HEK293 (cell line): Measurements from ENCODE around the gene NT5DC2.

ENCODE experiments used
- CTCF ChIA-PET: fragments of 350-600 bp; formaldehyde crosslinking; extraction: SDS; loops from one replicate; lab custom pipeline; 2021; ENCODE audit warnings: antibody characterized with exemption; lab: Yijun Ruan, JAX
- POLR2A ChIA-PET: fragments of 300-600 bp; formaldehyde crosslinking; extraction: SDS; loops from one replicate; lab custom pipeline; 2020; ENCODE audit warnings: antibody characterized with exemption, inconsistent platforms; lab: Yijun Ruan, JAX
- H3K27ac ChIP-seq: fragments of 200-500 bp; sonication (Bioruptor generic); 2 replicates; pipeline ENCODE4 v1.5.1; 2014; ENCODE audit warnings: low read depth, low read length, control low read depth, inconsistent platforms; ENCODE audit errors: extremely low read depth
- H3K36me3 ChIP-seq, 2 experiments: fragments of 200-500 bp in 1 of 2; sonication (Bioruptor generic) in 1 of 2; 1 replicate in 1 of 2; 2 replicates in 1 of 2; pipeline ENCODE4 v1.5.1; 2014 to 2017; ENCODE audit warnings: inconsistent platforms in 2 of 2, low read length in 2 of 2; ENCODE audit not compliant: control insufficient read depth in 2 of 2, insufficient read depth in 1 of 2
- H3K4me1 ChIP-seq: fragments of 200-500 bp; sonication (Bioruptor generic); 2 replicates; pipeline ENCODE4 v1.5.1; 2014; ENCODE audit warnings: mild to moderate bottlenecking, low read length, inconsistent platforms; ENCODE audit not compliant: control insufficient read depth, insufficient read depth
- H3K4me3 ChIP-seq: 2 replicates; pipeline ENCODE4 v1.5.1; 2011; ENCODE audit warnings: low read depth, mild to moderate bottlenecking, control low read depth, low read length, moderate library complexity
- H3K9me3 ChIP-seq: fragments of 200-500 bp; sonication (Bioruptor generic); 2 replicates; pipeline ENCODE4 v1.5.1; 2014; ENCODE audit warnings: low read depth, low read length, inconsistent platforms; ENCODE audit not compliant: control insufficient read depth, insufficient read depth
- GLIS2 ChIP-seq: fragments of 450-650 bp; formaldehyde crosslinking; IDR thresholded peaks from 2 replicates; pipeline ENCODE4 v1.5.1; 2016; ENCODE audit warnings: missing biosample characterization, missing genetic modification characterization
- MYNN ChIP-seq: fragments of 450-650 bp; formaldehyde crosslinking; IDR thresholded peaks from 2 replicates; pipeline ENCODE4 v1.5.1; 2016; ENCODE audit warnings: missing biosample characterization, missing genetic modification characterization, borderline replicate concordance
- SCRT1 ChIP-seq: fragments of 450-650 bp; formaldehyde crosslinking; IDR thresholded peaks from 2 replicates; pipeline ENCODE4 v1.5.1; 2016; ENCODE audit warnings: missing biosample characterization, missing genetic modification characterization, borderline replicate concordance
- TCF7L2 ChIP-seq: IDR thresholded peaks from 2 replicates; pipeline ENCODE4 v1.6.1; 2011; ENCODE audit warnings: low read depth, mild to moderate bottlenecking, inconsistent platforms, low read length, moderate library complexity, borderline replicate concordance
- ZBTB20 ChIP-seq: fragments of 450-650 bp; formaldehyde crosslinking; IDR thresholded peaks from 2 replicates; pipeline ENCODE4 v1.5.1; 2016; ENCODE audit warnings: missing biosample characterization, missing genetic modification characterization
- ZEB2 ChIP-seq: fragments of 450-650 bp; formaldehyde crosslinking; IDR thresholded peaks from 2 replicates; pipeline ENCODE4 v1.5.1; 2016; ENCODE audit warnings: missing biosample characterization, missing genetic modification characterization
- ZNF121 ChIP-seq: fragments of 450-650 bp; formaldehyde crosslinking; IDR thresholded peaks from 2 replicates; pipeline ENCODE4 v1.5.1; 2016; ENCODE audit warnings: missing biosample characterization, missing genetic modification characterization
- ZNF146 ChIP-seq: fragments of 450-650 bp; formaldehyde crosslinking; IDR thresholded peaks from 2 replicates; pipeline ENCODE4 v1.5.1; 2016; ENCODE audit warnings: missing biosample characterization, missing genetic modification characterization
- ZNF2 ChIP-seq: fragments of 450-650 bp; formaldehyde crosslinking; IDR thresholded peaks from 2 replicates; pipeline ENCODE4 v1.5.1; 2016; ENCODE audit warnings: missing biosample characterization, missing genetic modification characterization
- ZNF248 ChIP-seq: fragments of 450-650 bp; formaldehyde crosslinking; IDR thresholded peaks from 2 replicates; pipeline ENCODE4 v1.5.1; 2017; ENCODE audit warnings: missing biosample characterization, missing genetic modification characterization
- ZNF335 ChIP-seq: fragments of 450-650 bp; formaldehyde crosslinking; conservative IDR thresholded peaks from 2 replicates; pipeline ENCODE4 v1.5.1; 2016; ENCODE audit warnings: missing biosample characterization, missing genetic modification characterization
- ZNF341 ChIP-seq: fragments of 450-650 bp; formaldehyde crosslinking; IDR thresholded peaks from 2 replicates; pipeline ENCODE4; 2016; ENCODE audit warnings: low read depth, missing biosample characterization, missing genetic modification characterization
- ZNF555 ChIP-seq: fragments of 450-650 bp; formaldehyde crosslinking; conservative IDR thresholded peaks from 2 replicates; pipeline ENCODE4 v1.5.1; 2017; ENCODE audit warnings: missing biosample characterization, mild to moderate bottlenecking, missing genetic modification characterization, inconsistent platforms
- ZNF654 ChIP-seq: fragments of 450-650 bp; formaldehyde crosslinking; IDR thresholded peaks from 2 replicates; pipeline ENCODE4 v1.5.1; 2016; ENCODE audit warnings: low read depth, missing biosample characterization, missing genetic modification characterization
- ZNF677 ChIP-seq: fragments of 450-650 bp; IDR thresholded peaks from 2 replicates; pipeline ENCODE4 v1.5.0; 2018; ENCODE audit warnings: missing biosample characterization, mild to moderate bottlenecking, missing genetic modification characterization, moderate library complexity
- ZSCAN16 ChIP-seq: fragments of 450-650 bp; formaldehyde crosslinking; IDR thresholded peaks from 2 replicates; pipeline ENCODE4 v1.5.1; 2016; ENCODE audit warnings: missing biosample characterization, missing genetic modification characterization
- TF ChIP-seq, protein P1 (sequence below): fragments of 450-650 bp; formaldehyde crosslinking; IDR thresholded peaks from 2 replicates; pipeline ENCODE4 v1.5.1; 2016; ENCODE audit warnings: missing biosample characterization, missing genetic modification characterization
- TF ChIP-seq, protein P2 (sequence below): fragments of 450-650 bp; formaldehyde crosslinking; IDR thresholded peaks from 2 replicates; pipeline ENCODE4 v1.5.1; 2017; ENCODE audit warnings: missing biosample characterization, missing genetic modification characterization
- TF ChIP-seq, protein P3 (sequence below): fragments of 450-650 bp; formaldehyde crosslinking; IDR thresholded peaks from 2 replicates; pipeline ENCODE4 v1.5.1; 2016; ENCODE audit warnings: missing biosample characterization, missing genetic modification characterization
- TF ChIP-seq, protein P4 (sequence below): fragments of 450-650 bp; formaldehyde crosslinking; IDR thresholded peaks from 2 replicates; pipeline ENCODE4 v1.5.1; 2016; ENCODE audit warnings: missing biosample characterization, missing genetic modification characterization
- TF ChIP-seq, protein P5 (sequence below): fragments of 450-650 bp; formaldehyde crosslinking; IDR thresholded peaks from 2 replicates; pipeline ENCODE4 v1.5.1; 2016; ENCODE audit warnings: missing biosample characterization, missing genetic modification characterization
- TF ChIP-seq, protein P6 (sequence below): fragments of 450-650 bp; formaldehyde crosslinking; IDR thresholded peaks from 2 replicates; pipeline ENCODE4 v1.5.1; 2016; ENCODE audit warnings: missing biosample characterization, missing genetic modification characterization
- TF ChIP-seq, protein P7 (sequence below): fragments of 450-650 bp; formaldehyde crosslinking; IDR thresholded peaks from 2 replicates; pipeline ENCODE4 v1.5.1; 2016; ENCODE audit warnings: missing biosample characterization, missing genetic modification characterization

Gene NT5DC2

DNA sequence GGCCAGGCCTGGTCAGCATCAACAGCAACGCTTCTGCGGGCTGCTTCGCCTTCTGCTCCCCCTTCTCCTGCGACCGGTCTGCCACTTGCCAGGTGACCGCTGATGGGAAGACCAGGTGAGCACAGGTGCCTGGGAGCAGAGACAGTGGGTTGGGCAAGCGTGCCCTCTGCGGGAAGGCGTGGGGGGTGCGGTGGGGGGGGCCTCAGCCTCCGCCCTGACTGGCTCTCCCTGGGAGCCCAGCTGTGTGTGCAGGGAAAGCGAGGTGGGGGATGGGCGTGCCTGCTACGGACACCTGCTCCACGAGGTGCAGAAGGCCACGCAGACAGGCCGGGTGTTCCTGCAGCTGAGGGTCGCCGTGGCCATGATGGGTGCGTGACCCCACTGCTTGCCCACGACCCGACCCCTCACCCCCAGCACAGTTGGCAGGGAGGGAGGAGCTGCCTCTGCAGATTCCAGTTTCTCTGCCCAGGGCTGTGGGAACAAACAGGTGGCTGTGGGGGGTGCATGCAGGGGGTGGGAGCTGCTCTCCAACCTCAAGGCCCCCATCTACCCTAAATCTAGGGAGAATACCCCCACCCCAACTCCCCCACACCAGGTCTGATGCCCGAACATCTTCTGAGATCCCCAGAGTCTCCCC is 29.8 kb downstream of the NT5DC2 start (continued):
- no peak for TF ChIP-seq ZNF248 (tag by site-specific recombination)
- TF ChIP-seq GLIS2 (tag by site-specific recombination), result peak; percentile 58; the same call in 1 of the 2 replicates
- TF ChIP-seq ZNF654 (tag by site-specific recombination), result no peak
- TF ChIP-seq ZBTB20, result no peak
- TF ChIP-seq, protein P1, sequence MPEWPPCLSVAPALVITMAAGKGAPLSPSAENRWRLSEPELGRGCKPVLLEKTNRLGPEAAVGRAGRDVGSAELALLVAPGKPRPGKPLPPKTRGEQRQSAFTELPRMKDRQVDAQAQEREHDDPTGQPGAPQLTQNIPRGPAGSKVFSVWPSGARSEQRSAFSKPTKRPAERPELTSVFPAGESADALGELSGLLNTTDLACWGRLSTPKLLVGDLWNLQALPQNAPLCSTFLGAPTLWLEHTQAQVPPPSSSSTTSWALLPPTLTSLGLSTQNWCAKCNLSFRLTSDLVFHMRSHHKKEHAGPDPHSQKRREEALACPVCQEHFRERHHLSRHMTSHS (tag by site-specific recombination), result no peak
- TF ChIP-seq, all 188 proteins: peak for 5

DNA sequence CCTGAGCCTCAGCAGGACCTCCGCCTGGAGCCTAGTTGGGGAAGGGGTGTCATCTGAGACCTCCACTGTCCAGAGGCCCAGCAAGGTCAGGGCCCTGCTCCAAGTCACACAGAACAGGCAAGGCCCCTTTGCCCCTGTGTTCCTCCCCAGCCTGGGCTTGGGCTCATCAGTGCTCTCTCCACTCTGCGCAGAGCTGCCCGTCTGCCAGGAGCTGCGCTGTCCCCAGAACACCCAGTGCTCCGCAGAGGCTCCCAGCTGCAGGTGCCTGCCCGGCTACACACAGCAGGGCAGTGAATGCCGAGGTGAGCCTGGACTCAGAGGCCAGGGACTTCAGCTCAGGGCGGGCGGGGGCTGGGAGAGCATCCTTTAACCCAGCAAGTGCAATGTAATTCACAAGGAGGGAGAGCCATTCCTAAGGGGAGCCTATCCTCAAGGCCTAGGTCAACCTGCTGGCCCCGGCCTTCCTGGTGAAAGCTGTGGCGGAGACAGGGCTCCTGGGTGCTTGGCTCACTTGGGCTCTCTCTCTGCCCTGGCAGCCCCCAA is 30.8 kb downstream of the NT5DC2 start:
- no peak overlapping the region for H3K4me3 ChIP-seq
- ChIA-PET POLR2A (no interaction called here), CTCF (no interaction called here)
- H3K9me3 ChIP-seq, result no peaks in the 10 kb centered on the region
- no peaks in the 10 kb centered on the region for H3K36me3 ChIP-seq
- TF ChIP-seq ZNF335 (tag by site-specific recombination) (no peak), ZEB2 (tag by site-specific recombination) (no peak), ZNF341 (tag by site-specific recombination) (no peak), ZNF555 (tag by site-specific recombination) (no peak), ZNF146 (tag by site-specific recombination) (no peak), ZNF121 (tag by site-specific recombination) (no peak), ZNF677 (tag by site-specific recombination) (no peak), ZNF2 (tag by site-specific recombination) (no peak), SCRT1 (no peak), ZSCAN16 (tag by site-specific recombination) (no peak), TCF7L2 (no peak), MYNN (no peak)
- TF ChIP-seq, protein P2, sequence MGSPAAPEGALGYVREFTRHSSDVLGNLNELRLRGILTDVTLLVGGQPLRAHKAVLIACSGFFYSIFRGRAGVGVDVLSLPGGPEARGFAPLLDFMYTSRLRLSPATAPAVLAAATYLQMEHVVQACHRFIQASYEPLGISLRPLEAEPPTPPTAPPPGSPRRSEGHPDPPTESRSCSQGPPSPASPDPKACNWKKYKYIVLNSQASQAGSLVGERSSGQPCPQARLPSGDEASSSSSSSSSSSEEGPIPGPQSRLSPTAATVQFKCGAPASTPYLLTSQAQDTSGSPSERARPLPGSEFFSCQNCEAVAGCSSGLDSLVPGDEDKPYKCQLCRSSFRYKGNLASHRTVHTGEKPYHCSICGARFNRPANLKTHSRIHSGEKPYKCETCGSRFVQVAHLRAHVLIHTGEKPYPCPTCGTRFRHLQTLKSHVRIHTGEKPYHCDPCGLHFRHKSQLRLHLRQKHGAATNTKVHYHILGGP (tag by site-specific recombination), result no peak
- TF ChIP-seq, protein P3, sequence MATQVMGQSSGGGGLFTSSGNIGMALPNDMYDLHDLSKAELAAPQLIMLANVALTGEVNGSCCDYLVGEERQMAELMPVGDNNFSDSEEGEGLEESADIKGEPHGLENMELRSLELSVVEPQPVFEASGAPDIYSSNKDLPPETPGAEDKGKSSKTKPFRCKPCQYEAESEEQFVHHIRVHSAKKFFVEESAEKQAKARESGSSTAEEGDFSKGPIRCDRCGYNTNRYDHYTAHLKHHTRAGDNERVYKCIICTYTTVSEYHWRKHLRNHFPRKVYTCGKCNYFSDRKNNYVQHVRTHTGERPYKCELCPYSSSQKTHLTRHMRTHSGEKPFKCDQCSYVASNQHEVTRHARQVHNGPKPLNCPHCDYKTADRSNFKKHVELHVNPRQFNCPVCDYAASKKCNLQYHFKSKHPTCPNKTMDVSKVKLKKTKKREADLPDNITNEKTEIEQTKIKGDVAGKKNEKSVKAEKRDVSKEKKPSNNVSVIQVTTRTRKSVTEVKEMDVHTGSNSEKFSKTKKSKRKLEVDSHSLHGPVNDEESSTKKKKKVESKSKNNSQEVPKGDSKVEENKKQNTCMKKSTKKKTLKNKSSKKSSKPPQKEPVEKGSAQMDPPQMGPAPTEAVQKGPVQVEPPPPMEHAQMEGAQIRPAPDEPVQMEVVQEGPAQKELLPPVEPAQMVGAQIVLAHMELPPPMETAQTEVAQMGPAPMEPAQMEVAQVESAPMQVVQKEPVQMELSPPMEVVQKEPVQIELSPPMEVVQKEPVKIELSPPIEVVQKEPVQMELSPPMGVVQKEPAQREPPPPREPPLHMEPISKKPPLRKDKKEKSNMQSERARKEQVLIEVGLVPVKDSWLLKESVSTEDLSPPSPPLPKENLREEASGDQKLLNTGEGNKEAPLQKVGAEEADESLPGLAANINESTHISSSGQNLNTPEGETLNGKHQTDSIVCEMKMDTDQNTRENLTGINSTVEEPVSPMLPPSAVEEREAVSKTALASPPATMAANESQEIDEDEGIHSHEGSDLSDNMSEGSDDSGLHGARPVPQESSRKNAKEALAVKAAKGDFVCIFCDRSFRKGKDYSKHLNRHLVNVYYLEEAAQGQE (tag by site-specific recombination), result no peak
- TF ChIP-seq, protein P4, sequence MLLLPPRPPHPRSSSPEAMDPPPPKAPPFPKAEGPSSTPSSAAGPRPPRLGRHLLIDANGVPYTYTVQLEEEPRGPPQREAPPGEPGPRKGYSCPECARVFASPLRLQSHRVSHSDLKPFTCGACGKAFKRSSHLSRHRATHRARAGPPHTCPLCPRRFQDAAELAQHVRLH, result no peak
- TF ChIP-seq, protein P5, sequence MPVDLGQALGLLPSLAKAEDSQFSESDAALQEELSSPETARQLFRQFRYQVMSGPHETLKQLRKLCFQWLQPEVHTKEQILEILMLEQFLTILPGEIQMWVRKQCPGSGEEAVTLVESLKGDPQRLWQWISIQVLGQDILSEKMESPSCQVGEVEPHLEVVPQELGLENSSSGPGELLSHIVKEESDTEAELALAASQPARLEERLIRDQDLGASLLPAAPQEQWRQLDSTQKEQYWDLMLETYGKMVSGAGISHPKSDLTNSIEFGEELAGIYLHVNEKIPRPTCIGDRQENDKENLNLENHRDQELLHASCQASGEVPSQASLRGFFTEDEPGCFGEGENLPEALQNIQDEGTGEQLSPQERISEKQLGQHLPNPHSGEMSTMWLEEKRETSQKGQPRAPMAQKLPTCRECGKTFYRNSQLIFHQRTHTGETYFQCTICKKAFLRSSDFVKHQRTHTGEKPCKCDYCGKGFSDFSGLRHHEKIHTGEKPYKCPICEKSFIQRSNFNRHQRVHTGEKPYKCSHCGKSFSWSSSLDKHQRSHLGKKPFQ, result no peak
- TF ChIP-seq, protein P6, sequence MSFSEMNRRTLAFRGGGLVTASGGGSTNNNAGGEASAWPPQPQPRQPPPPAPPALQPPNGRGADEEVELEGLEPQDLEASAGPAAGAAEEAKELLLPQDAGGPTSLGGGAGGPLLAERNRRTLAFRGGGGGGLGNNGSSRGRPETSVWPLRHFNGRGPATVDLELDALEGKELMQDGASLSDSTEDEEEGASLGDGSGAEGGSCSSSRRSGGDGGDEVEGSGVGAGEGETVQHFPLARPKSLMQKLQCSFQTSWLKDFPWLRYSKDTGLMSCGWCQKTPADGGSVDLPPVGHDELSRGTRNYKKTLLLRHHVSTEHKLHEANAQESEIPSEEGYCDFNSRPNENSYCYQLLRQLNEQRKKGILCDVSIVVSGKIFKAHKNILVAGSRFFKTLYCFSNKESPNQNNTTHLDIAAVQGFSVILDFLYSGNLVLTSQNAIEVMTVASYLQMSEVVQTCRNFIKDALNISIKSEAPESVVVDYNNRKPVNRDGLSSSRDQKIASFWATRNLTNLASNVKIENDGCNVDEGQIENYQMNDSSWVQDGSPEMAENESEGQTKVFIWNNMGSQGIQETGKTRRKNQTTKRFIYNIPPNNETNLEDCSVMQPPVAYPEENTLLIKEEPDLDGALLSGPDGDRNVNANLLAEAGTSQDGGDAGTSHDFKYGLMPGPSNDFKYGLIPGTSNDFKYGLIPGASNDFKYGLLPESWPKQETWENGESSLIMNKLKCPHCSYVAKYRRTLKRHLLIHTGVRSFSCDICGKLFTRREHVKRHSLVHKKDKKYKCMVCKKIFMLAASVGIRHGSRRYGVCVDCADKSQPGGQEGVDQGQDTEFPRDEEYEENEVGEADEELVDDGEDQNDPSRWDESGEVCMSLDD, result no peak
- TF ChIP-seq, protein P7, sequence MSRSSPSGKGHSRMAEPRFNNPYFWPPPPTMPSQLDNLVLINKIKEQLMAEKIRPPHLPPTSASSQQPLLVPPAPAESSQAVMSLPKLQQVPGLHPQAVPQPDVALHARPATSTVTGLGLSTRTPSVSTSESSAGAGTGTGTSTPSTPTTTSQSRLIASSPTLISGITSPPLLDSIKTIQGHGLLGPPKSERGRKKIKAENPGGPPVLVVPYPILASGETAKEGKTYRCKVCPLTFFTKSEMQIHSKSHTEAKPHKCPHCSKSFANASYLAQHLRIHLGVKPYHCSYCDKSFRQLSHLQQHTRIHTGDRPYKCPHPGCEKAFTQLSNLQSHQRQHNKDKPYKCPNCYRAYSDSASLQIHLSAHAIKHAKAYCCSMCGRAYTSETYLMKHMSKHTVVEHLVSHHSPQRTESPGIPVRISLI (tag by site-specific recombination), result no peak
- H3K27ac ChIP-seq, result no peak overlapping the region
- H3K4me1 ChIP-seq, result no peaks in the 10 kb centered on the region
